H1 (cell line): ENCODE results near the gene NF1. TPM values are rescaled to one million over a fixed set of nuclear protein-coding genes. Genes with fewer than 3 reads are reported as not detected.

ENCODE experiments used
- CTCF ChIA-PET: fragments of 300-600 bp; sonication (Branson Sonifier 250); formaldehyde crosslinking; loops from one replicate; lab custom pipeline; 2021; ENCODE audit not compliant: partially characterized antibody; lab: Charles Lee
- POLR2A ChIA-PET: fragments of 300-600 bp; sonication (Branson Sonifier 250); formaldehyde crosslinking; loops from one replicate; lab custom pipeline; 2021; ENCODE audit warnings: inconsistent platforms; ENCODE audit not compliant: partially characterized antibody; lab: Charles Lee
- DNase-seq, 2 experiments: peaks; one replicate each; pipeline versions ENCODE4 v3.0.0 to v3.0.0-alpha.2; 2010 to 2022; ENCODE audit warnings: low spot score in 2 of 2, low read depth in 1 of 2, mixed read lengths in 1 of 2
- FAIRE-seq: peaks from 2 replicates; lab custom pipeline; 2011; peaks lifted over from hg19 to GRCh38; lab: Jason Lieb, UNC
- H2AFZ ChIP-seq: 2 replicates; pipeline ENCODE4 v1.8.1; 2012; ENCODE audit warnings: low read length, inconsistent platforms
- H2AK5ac ChIP-seq: 2 replicates; pipeline ENCODE4 v1.6.1; 2013; ENCODE audit warnings: low read depth, low read length
- H2BK120ac ChIP-seq: replicated peaks from 2 replicates; pipeline ENCODE3; 2013; ENCODE audit warnings: low read depth, low read length, inconsistent platforms
- H2BK12ac ChIP-seq: 2 replicates; pipeline ENCODE4 v1.6.1; 2013; ENCODE audit warnings: low read depth, low read length
- H2BK15ac ChIP-seq: 2 replicates; pipeline ENCODE4 v1.6.1; 2013; ENCODE audit warnings: low read length
- H2BK20ac ChIP-seq: 2 replicates; pipeline ENCODE4 v1.6.1; 2013; ENCODE audit warnings: low read length
- H2BK5ac ChIP-seq: 2 replicates; pipeline ENCODE4 v1.6.1; 2013; ENCODE audit warnings: low read depth, low read length
- H3K14ac ChIP-seq: 2 replicates; pipeline ENCODE4 v1.6.1; 2013; ENCODE audit warnings: inconsistent platforms; ENCODE audit not compliant: insufficient read length
- H3K18ac ChIP-seq: 2 replicates; pipeline ENCODE4 v1.6.1; 2013; ENCODE audit warnings: low read length; ENCODE audit errors: extremely low read depth
- H3K23ac ChIP-seq: 2 replicates; pipeline ENCODE4 v1.6.1; 2013; ENCODE audit warnings: inconsistent platforms; ENCODE audit not compliant: insufficient read length
- H3K23me2 ChIP-seq: 2 replicates; pipeline ENCODE4 v1.6.1; 2013; ENCODE audit warnings: low read depth, low read length
- H3K27ac ChIP-seq: 2 replicates; pipeline ENCODE4 v1.6.1; 2011; ENCODE audit warnings: low read depth, low read length, inconsistent platforms
- H3K27me3 ChIP-seq, 4 experiments: replicated peaks in 1 of 4; 1 replicate in 1 of 4; 2 replicates in 3 of 4; pipeline versions ENCODE4 v1.6.1 to v1.8.1; 2011 to 2013; ENCODE audit warnings: low read length in 3 of 4, mild to moderate bottlenecking in 3 of 4, inconsistent platforms in 2 of 4, mixed read lengths in 2 of 4, moderate library complexity in 1 of 4; ENCODE audit not compliant: control insufficient read depth in 3 of 4, insufficient read depth in 3 of 4; ENCODE audit errors: extremely low read depth in 1 of 4
- H3K36me3 ChIP-seq, 4 experiments: 2 replicates each; pipeline versions ENCODE4 v1.6.1 to v1.8.1; 2011 to 2013; ENCODE audit warnings: mild to moderate bottlenecking in 4 of 4, low read length in 3 of 4, moderate library complexity in 2 of 4, control low read depth in 1 of 4, inconsistent platforms in 1 of 4; ENCODE audit not compliant: insufficient read depth in 4 of 4, control insufficient read depth in 2 of 4
- H3K4ac ChIP-seq: replicated peaks from 2 replicates; pipeline ENCODE3; 2013; ENCODE audit warnings: low read length, low read depth, mixed read lengths, inconsistent platforms; ENCODE audit not compliant: insufficient read length
- H3K4me1 ChIP-seq, 4 experiments: replicated peaks in 1 of 4; 1 replicate in 1 of 4; 2 replicates in 3 of 4; pipeline versions ENCODE4 v1.6.1 to v1.8.1; 2011 to 2013; ENCODE audit warnings: low read length in 3 of 4, inconsistent platforms in 2 of 4, mixed read lengths in 1 of 4; ENCODE audit not compliant: insufficient read depth in 4 of 4, control insufficient read depth in 3 of 4
- H3K4me2 ChIP-seq, 2 experiments: 2 replicates each; pipeline versions ENCODE4 v1.6.1 to v1.8.1; 2011 to 2013; ENCODE audit warnings: low read depth in 2 of 2, low read length in 2 of 2, control low read depth in 1 of 2, inconsistent platforms in 1 of 2, mild to moderate bottlenecking in 1 of 2; ENCODE audit not compliant: insufficient read depth in 1 of 2
- H3K4me3 ChIP-seq, 4 experiments: fragments of 200-600, 300-600 bp in 1 of 4; sonication (generic), shearing (Covaris generic), sonication (Bioruptor Twin) in 1 of 4; 2 replicates each; pipeline versions ENCODE4 v1.5.1 to v1.8.1; 2011 to 2016; ENCODE audit warnings: low read length in 4 of 4, low read depth in 3 of 4, control low read depth in 2 of 4, inconsistent platforms in 2 of 4, mild to moderate bottlenecking in 2 of 4, mixed read lengths in 1 of 4, moderate library complexity in 1 of 4; ENCODE audit not compliant: insufficient read depth in 2 of 4; ENCODE audit errors: extremely low read depth in 1 of 4
- H3K56ac ChIP-seq: replicated peaks from 2 replicates; pipeline ENCODE3; 2013; ENCODE audit warnings: low read depth, mild to moderate bottlenecking, mixed read lengths, low read length, inconsistent platforms; ENCODE audit not compliant: insufficient read length
- H3K79me1 ChIP-seq: 2 replicates; pipeline ENCODE4 v1.6.1; 2013; ENCODE audit warnings: low read depth, low read length, control low read depth
- H3K79me2 ChIP-seq, 2 experiments: 2 replicates each; pipeline versions ENCODE4 v1.6.1 to v1.8.1; 2012 to 2013; ENCODE audit warnings: low read length in 2 of 2, mild to moderate bottlenecking in 2 of 2, inconsistent platforms in 1 of 2; ENCODE audit not compliant: insufficient read depth in 2 of 2, control insufficient read depth in 1 of 2
- H3K9ac ChIP-seq, 4 experiments: replicated peaks in 1 of 4; 1 replicate in 1 of 4; 2 replicates in 3 of 4; pipeline versions ENCODE4 v1.6.1 to v1.8.1; 2011 to 2013; ENCODE audit warnings: low read depth in 3 of 4, low read length in 3 of 4, control low read depth in 2 of 4, mild to moderate bottlenecking in 2 of 4, moderate library complexity in 2 of 4, inconsistent platforms in 1 of 4; ENCODE audit errors: extremely low read depth in 1 of 4
- H3K9me3 ChIP-seq, 2 experiments: 2 replicates each; pipeline versions ENCODE4 v1.6.1 to v1.8.1; 2012 to 2013; ENCODE audit warnings: mild to moderate bottlenecking in 2 of 2, moderate library complexity in 2 of 2, control low read depth in 1 of 2, inconsistent platforms in 1 of 2, low read depth in 1 of 2, low read length in 1 of 2, mixed read lengths in 1 of 2; ENCODE audit not compliant: insufficient read depth in 2 of 2
- H4K20me1 ChIP-seq, 2 experiments: replicated peaks in 1 of 2; 2 replicates each; pipeline versions ENCODE3 to v1.8.1; 2011 to 2013; ENCODE audit warnings: inconsistent platforms in 2 of 2, low read length in 2 of 2, mild to moderate bottlenecking in 1 of 2; ENCODE audit not compliant: insufficient read depth in 2 of 2, control insufficient read depth in 1 of 2
- H4K5ac ChIP-seq: 2 replicates; pipeline ENCODE4 v1.6.1; 2013; ENCODE audit warnings: low read length, low read depth, mixed read lengths, inconsistent platforms; ENCODE audit not compliant: insufficient read length
- H4K8ac ChIP-seq: 2 replicates; pipeline ENCODE4 v1.8.0; 2013; ENCODE audit warnings: mild to moderate bottlenecking, moderate library complexity, low read length, inconsistent platforms; ENCODE audit not compliant: insufficient read depth; ENCODE audit errors: extremely low read depth
- H4K91ac ChIP-seq: replicated peaks from 2 replicates; pipeline ENCODE3; 2013; ENCODE audit warnings: low read length, mixed read lengths, inconsistent platforms; ENCODE audit not compliant: insufficient read length
- ASH2L ChIP-seq: fragments of 200-600, 300-600 bp; sonication (generic); IDR thresholded peaks from one replicate; pipeline ENCODE4 v1.7.1; 2017; ENCODE audit warnings: low read length
- ATF3 ChIP-seq: IDR thresholded peaks from 2 replicates; pipeline ENCODE4 v1.6.1; 2011; ENCODE audit warnings: low read depth, mild to moderate bottlenecking, low read length; ENCODE audit not compliant: insufficient read depth
- CTBP2 ChIP-seq: IDR thresholded peaks from 2 replicates; pipeline ENCODE4 v1.7.0; 2011; ENCODE audit warnings: borderline replicate concordance, mild to moderate bottlenecking, moderate library complexity, mixed read lengths, low read length; ENCODE audit not compliant: insufficient read depth, insufficient read length
- GABPA ChIP-seq: IDR thresholded peaks from 2 replicates; pipeline ENCODE4 v1.6.1; 2011; ENCODE audit warnings: mild to moderate bottlenecking, low read length, moderate library complexity, borderline replicate concordance; ENCODE audit not compliant: insufficient read depth
- KDM4A ChIP-seq: IDR thresholded peaks from one replicate; pipeline ENCODE4 v1.7.1; 2012; ENCODE audit warnings: low read depth, mild to moderate bottlenecking, moderate library complexity, low read length, inconsistent platforms; ENCODE audit not compliant: severe bottlenecking
- MAFK ChIP-seq: IDR thresholded peaks from 2 replicates; pipeline ENCODE4 v1.6.1; 2012; ENCODE audit warnings: low read depth, mild to moderate bottlenecking, improper control_type of control experiment, low read length
- POLR2AphosphoS5 ChIP-seq: IDR thresholded peaks from 2 replicates; pipeline ENCODE4 v1.6.1; 2011; ENCODE audit warnings: low read depth, low read length
- RXRA ChIP-seq: IDR thresholded peaks from 2 replicates; pipeline ENCODE4 v1.6.1; 2011; ENCODE audit warnings: low read depth, mild to moderate bottlenecking, low read length, moderate library complexity; ENCODE audit not compliant: insufficient read depth
- TAF1 ChIP-seq: IDR thresholded peaks from 2 replicates; pipeline ENCODE4 v1.6.1; 2011; ENCODE audit warnings: mild to moderate bottlenecking, low read depth, low read length
- TAF7 ChIP-seq: optimal IDR thresholded peaks from 2 replicates; pipeline ENCODE3; 2011; ENCODE audit warnings: low read depth, mild to moderate bottlenecking, inconsistent platforms, low read length, moderate library complexity, borderline replicate concordance
- TCF12 ChIP-seq: IDR thresholded peaks from 2 replicates; pipeline ENCODE4 v1.6.1; 2011; ENCODE audit warnings: low read depth, mild to moderate bottlenecking, low read length
- TEAD4 ChIP-seq: IDR thresholded peaks from 2 replicates; pipeline ENCODE4 v1.6.1; 2012; ENCODE audit warnings: low read depth, low read length, inconsistent platforms, mixed read lengths
- WGBS, 2 experiments: shearing (Covaris generic) in 1 of 2; methylation state at CpG; one replicate each; pipeline versions ENCODE4 v1.1.6 to v1.1.7; 2013 to 2015; ENCODE audit warnings: low lambda C conversion rate in 2 of 2, mixed read lengths in 2 of 2, inconsistent platforms in 1 of 2, low coverage in 1 of 2, missing lambda C conversion rate in 1 of 2; ENCODE audit not compliant: insufficient replicate concordance in 2 of 2, insufficient coverage in 1 of 2, insufficient read length in 1 of 2; ENCODE audit errors: extremely low coverage in 1 of 2, missing lambda C conversion rate in 1 of 2; 5-methylcytosine and 5-hydroxymethylcytosine counted together
- polyA plus RNA-seq, 7 experiments: library from polyadenylated mRNA; depleted of rRNA in 3 of 7; stranded (reverse) in 5 of 7; unstranded in 2 of 7; fragments of >200 nt in 5 of 7; fragments of 200-250 nt in 2 of 7; gene quantifications; 1 replicate in 5 of 7; 2 replicates in 1 of 7; 4 replicates in 1 of 7; pipeline versions ENCODE4 v1.2.1 to v1.2.3, GENCODE V29; 2011 to 2013; ENCODE audit warnings: missing spikeins in 2 of 7, mixed read lengths in 2 of 7
- total RNA-seq: library from RNA; stranded (reverse); fragmentation: NEBNext Ultra II Directional; extraction: Animal tissue kit (Norgen Biotek cat#: 25700); gene quantifications from 2 replicates; pipeline ENCODE4 v1.2.1, GENCODE V29; 2021

NF1 gene
- total and polyA plus RNA-seq, 2 of the 8 experiments (the other 6 are each of a cell fraction or from before 2014, with no cell fraction given) = 19.3 to 29.6 TPM

GRCh38 chr17:31318851-31319661, 224.3 kb downstream of the NF1 start:
- Histone ChIP-seq H2BK120ac (no peak overlapping the region), H2AFZ (no peak overlapping the region), H3K79me2 (no peaks in the 10 kb centered on the region), H2BK5ac (no peak overlapping the region), H4K20me1 (no peaks in the 10 kb centered on the region), H3K9ac (no peak overlapping the region), H4K8ac (no peak overlapping the region), H3K79me1 (no peaks in the 10 kb centered on the region), H3K27me3 (no peaks in the 10 kb centered on the region), H4K5ac (no peak overlapping the region), H3K23ac (no peak overlapping the region), H3K4me3 (no peak overlapping the region), H3K27ac (no peak overlapping the region), H2AK5ac (no peak overlapping the region), H3K4me1 (0 out of 7 replicates have a peak, but pooled peaks cover 0 to 4% (median 0%) of the 10 kb centered on the region in 4 experiments), H2BK12ac (no peak overlapping the region), H3K14ac (no peak overlapping the region), H2BK15ac (no peak overlapping the region), H2BK20ac (no peak overlapping the region), H3K18ac (no peak overlapping the region), H3K4ac (no peak overlapping the region), H3K9me3 (no peaks in the 10 kb centered on the region), H3K36me3 (no peaks in the 10 kb centered on the region), H4K91ac (no peak overlapping the region), H3K4me2 (no peak overlapping the region), H3K56ac (no peak overlapping the region), H3K23me2 (no peaks in the 10 kb centered on the region)
- ChIA-PET CTCF (interaction anchor here (0.6 to 1.2 kb wide), 2 partner anchors 53 to 1004 kb away, joined by 3 read pairs; no protein-coding TSS in a partner anchor), POLR2A (no interaction called here)
- WGBS, 2 experiments = 79% methylated on average over 5 of the region's 5 CpGs; no CpG with 5 or more reads in 1 of the 2 experiments
- no peak for DNase-seq
- peak; percentile 13 for FAIRE-seq
- no peak for TF ChIP-seq CTBP2
- TF ChIP-seq TEAD4 = no peak
- TF ChIP-seq RXRA = no peak
- TF ChIP-seq KDM4A = no peak
- TF ChIP-seq ATF3 = no peak
- no peak for TF ChIP-seq ASH2L
- TF ChIP-seq TAF1 = no peak
- no peak for TF ChIP-seq MAFK
- TF ChIP-seq TCF12 = no peak
- TF ChIP-seq POLR2AphosphoS5 = no peak
- TF ChIP-seq TAF7 = no peak
- TF ChIP-seq GABPA = no peak
